T-helper 2 cell (primary cell): ENCODE results near the gene CHST14.
A peak's percentile ranks its signal among the peaks of the same experiment; 100 is the strongest.

Experiments used
- DNase-seq, 5 experiments: peaks; one replicate each; pipeline versions ENCODE4 v3.0.0 to v3.0.0-alpha.2; 2012 to 2022

Gene CHST14

DNA sequence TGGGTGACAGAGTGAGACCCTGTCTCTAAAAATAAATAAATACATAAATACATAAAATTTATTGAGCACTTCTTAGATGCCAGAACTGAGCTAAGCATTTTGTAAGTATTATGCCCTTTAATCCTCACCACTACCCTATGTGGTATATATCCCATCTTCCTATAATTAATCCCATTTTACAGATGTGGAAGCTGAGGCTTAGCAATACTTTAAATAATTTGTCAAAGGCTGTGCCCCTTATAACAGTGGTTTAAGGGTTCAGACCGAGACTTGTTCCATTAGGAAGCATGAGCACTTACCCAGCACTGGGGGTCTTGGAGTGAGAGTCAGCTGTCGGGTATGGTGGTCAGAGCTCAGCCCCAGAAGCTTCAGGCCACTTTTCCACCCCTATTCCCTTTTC lies 7.5 kb upstream of the CHST14 start:
- no peak for DNase-seq

DNA sequence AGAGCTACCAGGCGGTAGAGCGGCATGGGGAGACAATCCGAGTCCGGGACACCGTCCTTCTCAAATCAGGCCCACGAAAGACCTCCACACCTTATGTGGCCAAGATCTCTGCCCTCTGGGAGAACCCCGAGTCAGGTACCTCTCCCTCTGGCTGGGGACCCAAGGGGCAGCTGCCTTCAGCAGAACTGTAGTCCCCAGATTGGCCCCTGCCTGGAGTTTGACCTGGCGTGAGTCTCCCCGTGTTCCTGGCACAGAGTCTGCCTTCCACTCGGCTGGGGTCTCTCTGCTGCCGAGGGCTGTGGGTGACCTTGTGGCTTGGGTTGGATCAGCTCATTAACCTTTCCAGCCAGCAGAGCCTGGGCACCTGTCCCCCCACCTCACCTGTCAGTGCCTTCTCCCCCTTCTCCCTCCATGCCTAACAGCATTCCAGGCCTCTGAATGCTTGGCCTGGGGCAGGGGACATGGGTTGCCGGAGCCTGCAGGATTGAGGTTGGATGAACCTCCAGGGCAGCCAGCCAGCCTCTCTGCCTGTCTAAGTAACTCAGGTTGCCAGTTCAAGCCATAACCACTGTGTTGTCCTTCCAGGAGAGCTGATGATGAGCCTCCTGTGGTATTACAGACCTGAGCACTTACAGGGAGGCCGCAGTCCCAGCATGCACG lies 6.8 kb upstream of the CHST14 start:
- DNase-seq: no peak

DNA sequence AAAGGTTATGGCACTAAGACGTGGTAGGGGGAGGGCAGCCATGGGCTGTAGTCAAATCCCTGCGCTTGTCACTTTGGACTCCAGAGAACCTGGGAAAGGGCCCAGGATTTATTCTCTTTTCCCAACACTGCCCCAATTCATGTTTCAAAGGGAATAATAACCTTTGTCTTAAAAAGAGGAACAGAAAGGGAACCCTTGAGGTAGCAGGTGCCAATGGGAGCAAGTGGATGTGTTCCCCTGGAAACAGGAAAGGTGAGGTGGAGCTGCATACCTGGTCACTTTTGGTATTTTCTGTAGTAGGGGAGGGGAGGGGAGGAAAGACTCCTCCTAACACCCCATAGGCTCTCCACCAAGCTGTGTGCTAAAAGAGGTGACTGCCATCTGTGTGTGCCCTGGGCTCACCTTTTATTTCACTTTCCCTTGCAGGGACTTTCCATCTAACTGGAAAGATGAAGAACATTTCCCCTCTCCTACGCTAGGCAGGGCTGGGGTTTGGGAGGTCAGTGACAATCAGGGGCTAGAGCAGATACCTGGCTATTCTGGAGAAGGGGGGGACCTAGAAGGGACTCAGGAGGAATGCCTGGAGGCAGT lies 6.1 kb upstream of the CHST14 start:
- DNase-seq: no peak

DNA sequence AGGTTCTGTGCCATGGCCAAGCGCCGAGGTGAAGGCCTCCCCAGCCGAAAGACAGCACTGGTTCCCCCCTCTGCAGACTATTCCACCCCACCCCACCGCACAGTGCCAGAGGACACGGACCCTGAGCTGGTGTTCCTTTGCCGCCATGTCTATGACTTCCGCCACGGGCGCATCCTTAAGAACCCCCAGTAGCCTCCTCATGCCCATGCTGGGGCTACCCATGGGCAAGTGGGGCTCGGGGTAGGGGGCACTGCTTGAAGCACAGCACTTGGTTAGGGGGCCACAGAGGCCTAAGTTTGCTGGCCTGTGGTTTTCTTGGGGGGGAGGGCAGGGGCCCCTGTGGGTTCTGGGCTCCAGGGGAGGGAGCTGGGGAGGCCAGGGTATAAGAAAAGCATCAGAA lies 4.8 kb upstream of the CHST14 start:
- no peak for DNase-seq

DNA sequence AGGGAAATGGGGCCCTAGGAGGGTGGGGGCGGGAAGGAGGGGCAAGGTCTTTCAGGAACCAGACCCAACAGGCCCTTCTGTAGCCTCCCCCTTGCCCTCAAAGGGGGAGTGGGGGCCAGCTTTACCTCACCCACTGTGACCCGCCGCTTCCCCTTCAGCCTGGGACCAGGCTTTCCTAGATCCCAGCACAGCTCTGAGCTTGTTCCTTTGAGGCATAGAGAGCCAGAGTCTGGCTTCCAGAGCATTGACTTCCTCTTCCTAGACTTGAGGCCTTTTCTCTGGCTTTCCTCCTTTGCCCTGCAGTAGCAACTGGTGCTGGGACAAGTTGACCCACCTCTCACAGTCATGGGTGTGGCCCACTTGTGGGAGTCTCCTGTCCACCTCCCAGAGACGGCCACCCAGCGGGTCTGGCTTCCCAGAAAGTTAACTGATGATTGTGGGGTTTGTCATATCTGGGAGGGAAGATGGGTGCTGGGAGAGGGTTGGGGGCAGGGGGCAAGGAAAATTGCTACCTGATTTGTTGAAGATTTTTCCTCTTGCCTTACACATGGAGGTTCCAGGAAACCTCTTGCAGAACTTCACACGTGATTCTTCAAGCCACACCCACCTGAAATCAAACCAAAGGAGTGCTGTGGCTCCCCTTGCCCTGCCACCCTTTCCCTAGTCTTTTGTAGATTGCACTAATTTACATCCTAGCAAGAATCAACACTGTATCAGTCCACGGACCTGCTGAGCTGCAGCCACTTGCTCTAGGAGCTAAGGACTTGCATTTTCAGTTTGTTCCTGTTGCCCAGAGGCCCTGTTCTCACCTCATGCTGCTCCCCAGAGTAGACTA lies 4.1 kb upstream of the CHST14 start:
- no peak for DNase-seq

DNA sequence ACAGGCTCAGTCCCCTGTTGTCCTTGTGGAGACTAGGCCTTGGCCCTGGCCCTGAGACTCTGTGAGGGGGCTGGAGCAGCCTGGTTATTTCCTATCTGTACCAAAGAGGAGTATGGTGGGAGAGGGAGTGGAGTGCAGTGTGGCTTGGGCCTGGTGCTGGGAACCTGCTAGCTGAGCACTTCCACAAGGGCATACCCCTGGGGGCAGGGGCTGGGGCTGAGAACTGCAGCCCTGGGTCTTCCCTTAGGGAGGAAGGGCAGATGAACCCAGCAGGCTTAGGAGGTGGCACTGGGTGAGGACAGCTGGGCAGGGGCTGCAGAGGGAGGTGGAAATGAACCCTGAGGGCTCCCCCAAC lies 3.5 kb upstream of the CHST14 start:
- no peak for DNase-seq

DNA sequence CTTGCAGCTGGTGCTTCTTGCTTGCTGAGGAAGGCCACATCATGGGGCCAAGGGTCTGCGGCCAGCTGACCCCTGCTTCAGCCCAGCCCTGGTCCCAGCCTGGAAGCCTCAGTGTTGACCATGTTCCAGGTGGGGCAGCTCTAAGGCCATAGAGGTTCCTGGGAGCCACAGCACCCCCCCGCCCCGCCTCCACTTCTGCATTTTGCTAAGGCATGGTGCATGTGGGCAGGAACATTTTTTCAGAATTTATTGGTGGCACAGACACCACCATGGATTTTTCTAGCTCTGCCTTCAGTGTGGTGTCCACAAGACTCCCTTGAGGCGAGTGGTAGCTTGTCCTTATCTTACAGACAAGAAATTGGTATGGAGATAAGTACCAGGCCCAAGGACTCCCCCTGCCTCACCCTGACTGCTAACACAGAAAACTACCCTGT lies 1.9 kb upstream of the CHST14 start:
- no peak for DNase-seq

DNA sequence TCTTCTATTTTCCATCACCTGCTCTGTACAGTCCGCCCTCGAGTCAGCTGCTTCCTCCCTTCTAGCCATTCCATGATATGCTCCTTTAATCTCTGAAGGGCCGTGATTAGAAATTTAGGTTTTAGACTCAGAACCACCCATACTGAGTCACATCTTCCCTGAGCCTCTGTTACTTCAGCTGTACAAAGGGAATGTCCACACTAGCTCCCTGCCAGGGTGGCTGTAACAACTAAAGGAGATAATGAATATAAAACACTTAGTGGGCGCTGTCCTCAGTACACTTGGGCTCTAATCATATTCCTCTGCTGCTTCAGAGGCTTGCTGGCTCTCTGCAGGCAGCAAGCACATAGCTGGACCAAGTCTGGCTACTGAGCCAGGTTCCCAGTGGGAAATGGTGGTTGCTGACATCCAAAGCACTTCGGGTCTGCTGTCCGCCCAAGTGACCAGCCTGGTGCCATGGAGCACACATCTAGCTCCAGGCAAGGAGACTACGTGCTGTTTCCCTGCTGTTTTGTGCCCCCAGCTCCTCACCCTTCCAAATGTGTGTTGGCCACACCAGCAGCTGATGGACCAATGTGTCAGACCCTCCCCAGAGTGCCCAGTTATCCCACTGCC lies 901 bp upstream of the CHST14 start:
- DNase-seq: no peak

DNA sequence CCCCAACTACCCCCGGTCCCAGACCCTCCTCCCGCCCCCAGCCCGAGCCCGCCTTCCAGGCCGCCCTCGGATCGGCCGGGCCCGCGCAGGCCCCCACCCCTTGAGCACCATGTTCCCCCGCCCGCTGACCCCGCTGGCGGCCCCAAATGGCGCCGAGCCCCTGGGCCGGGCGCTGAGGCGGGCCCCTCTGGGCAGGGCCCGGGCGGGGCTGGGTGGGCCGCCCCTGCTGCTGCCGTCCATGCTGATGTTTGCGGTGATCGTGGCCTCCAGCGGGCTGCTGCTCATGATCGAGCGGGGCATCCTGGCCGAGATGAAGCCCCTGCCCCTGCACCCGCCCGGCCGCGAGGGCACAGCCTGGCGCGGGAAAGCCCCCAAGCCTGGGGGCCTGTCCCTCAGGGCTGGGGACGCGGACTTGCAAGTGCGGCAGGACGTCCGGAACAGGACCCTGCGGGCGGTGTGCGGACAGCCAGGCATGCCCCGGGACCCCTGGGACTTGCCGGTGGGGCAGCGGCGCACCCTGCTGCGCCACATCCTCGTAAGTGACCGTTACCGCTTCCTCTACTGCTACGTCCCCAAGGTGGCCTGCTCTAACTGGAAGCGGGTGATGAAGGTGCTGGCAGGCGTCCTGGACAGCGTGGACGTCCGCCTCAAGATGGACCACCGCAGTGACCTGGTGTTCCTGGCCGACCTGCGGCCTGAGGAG lies 472 bp downstream of the CHST14 start:
- peak in 3 of 5 experiments; percentile 6 to 57 (median 14) for DNase-seq

DNA sequence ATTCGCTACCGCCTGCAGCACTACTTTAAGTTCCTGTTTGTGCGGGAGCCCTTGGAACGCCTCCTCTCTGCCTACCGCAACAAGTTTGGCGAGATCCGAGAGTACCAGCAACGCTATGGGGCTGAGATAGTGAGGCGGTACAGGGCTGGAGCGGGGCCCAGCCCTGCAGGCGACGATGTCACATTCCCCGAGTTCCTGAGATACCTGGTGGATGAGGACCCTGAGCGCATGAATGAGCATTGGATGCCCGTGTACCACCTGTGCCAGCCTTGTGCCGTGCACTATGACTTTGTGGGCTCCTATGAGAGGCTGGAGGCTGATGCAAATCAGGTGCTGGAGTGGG lies 995 bp downstream of the CHST14 start:
- no peak for DNase-seq

DNA sequence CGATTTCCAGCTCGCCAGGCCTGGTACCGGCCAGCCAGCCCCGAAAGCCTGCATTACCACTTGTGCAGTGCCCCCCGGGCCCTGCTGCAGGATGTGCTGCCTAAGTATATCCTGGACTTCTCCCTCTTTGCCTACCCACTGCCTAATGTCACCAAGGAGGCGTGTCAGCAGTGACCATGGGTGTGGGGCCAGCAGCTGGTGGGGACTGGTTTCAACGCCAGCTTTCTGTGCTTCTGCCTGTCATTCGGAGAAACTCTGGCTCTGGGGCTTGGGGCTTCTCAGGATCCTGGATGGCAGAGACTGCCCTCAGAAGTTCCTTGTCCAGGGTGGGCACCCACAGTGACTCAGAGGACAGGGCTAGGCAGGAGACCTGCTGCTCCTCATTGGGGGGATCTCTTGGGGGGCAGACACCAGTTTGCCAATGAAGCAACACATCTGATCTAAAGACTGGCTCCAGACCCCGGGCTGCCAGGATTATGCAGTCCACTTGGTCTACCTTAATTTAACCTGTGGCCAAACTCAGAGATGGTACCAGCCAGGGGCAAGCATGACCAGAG lies 1.5 kb downstream of the CHST14 start:
- no peak for DNase-seq

DNA sequence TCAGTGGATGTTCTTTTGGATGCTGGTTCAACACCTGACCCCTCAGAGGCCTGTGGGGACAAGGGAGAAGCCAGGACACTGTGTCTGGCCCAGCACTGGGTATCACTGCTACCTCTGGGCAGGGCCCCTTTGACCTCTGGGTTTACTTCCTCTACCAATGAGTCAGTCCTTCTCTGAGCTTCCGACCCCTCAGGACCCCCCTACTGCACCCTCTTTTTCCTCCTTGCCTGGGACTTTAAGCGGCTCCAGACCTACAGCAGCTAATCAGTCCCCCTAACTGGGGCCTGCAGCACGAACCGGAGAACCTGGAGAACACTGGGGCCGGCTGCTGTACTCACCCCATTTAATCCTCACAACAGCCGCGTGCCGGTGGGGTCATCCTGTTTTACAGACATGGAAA lies 3.8 kb downstream of the CHST14 start:
- DNase-seq: no peak

DNA sequence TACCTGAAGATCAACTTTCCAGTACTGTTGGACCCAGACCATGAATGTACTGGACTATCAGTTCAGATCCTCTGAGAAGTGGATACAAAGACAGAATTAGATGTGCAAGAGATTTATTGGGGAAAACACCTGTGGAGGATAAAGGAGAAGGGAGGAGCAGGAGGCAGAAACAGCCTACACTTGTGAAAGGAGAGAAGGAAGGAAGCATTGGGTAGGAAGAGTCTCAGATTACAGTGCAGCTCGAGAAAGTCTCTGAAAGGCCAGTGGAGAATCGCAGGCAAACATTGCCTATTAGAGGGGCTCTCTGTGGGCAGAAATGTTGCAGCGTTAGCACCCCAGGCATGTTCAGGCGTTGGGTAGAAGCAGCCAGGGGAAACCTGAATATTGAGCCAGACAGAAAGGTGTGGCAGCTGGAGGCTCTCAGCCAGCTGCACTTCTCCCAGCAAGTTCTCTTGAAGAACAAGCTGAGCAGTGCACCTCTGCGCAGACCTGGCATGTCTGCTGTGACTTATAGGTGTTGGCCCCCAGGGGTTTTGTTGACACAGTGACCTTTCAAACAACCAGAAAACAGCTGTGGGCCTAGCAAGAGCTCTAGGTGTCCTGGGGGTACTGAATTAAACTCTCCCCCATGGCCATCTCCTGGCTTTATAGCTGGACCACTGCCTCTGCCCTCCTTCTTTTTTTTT lies 7.0 kb downstream of the CHST14 start:
- no peak for DNase-seq

DNA sequence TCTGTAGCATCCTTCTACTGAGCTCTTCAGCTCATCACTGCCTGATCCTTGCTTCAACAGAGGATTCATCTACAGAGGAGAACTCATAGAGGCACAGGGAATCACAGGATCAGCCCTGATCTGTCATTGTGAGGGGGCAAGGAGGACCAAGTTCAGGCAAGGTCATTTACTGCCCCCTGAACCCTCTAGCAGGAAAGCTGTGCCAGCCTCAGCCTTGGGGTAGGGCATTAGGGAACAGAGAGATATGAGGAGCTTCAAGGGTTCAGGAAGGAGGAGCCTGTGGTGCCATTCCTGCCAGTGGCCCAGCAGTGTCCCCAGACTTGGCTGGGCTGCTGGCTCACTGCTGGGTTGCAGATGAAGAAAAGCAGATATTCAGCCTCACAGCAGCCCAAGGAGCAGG lies 8.2 kb downstream of the CHST14 start:
- DNase-seq: no peak

DNA sequence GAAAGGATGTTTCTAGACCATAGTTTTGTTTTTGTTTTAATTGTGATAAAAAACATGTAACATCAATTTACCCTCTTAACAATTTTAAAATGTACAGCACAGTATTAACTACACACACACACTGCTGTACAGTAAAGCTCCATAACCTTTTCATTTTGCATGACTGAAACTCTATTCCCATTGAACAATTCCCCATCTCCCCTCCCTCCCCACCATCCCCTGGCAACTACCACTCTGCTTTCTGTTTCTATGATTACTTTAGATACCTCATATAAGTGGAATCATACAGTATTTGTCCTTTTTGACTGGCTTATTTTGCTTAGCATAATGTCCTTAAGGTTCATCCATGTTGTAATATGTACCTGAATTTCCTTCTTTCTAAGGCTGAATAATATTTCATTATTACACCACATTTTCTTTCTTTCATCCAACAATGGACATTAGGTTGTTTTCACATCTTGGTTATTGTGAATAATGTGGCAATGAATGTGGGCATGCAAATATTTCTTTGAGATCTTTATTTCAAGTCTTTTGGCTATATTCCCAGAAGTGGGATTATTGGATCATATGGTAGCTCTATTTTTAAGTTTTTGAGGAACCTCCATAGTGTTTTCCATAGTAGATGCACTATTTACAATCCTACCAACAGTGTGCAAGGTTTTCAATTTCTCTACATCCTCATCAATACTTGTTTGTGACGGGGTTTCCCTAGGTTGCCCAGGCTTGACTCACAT lies 10.7 kb downstream of the CHST14 start:
- DNase-seq: no peak

DNA sequence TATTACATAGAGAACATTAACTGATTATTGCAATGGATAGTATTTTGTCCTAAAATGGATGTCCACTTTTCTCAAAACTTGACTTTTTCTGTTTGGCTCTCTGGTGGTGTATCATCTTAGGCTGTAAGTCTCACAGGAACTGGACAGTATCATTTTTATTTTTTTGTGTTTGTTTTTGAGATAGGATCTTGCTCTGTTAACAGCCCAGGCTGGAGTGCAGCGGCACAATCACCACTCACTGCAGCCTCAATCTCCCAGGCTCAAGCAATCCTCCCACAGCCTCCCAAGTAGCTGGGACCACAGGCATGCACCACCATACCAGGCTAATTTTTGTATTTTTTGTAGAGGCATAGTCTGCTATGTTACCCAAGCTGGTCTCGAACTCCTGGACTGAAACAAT lies 13.1 kb downstream of the CHST14 start:
- DNase-seq: no peak

DNA sequence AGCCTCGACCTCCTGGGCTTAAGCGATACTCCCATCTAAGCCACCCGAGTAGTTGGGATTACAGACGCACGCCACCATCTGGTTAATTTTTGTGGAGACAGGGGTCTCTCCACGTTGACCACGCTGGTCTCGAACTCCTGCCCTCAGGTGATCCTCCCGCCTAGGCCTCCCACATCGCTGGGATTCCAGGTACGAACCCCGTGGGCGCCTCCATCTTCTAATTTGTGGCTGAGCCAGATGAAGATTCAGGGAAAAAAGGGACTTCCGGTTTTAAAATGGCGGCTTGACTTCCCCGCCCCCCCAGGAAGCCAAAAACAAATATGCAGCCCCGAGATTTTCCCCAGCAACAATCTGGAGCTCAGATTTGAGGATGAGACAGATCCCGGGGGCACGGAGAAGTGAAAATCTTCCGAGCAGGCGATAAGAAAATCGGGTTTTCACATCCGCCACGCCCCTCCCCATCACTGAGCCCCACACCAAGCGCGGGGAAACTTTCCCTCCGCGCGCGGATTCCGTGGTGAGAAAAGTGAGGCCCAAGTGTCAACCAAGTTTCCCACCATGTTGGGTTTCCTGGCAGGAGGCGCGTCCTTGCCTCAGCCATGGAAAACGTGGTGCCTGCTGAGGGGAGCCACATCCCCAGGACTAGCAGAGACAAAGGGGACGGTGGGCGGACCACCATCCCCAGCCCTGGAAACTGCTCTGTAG lies 15.4 kb downstream of the CHST14 start:
- no peak for DNase-seq

DNA sequence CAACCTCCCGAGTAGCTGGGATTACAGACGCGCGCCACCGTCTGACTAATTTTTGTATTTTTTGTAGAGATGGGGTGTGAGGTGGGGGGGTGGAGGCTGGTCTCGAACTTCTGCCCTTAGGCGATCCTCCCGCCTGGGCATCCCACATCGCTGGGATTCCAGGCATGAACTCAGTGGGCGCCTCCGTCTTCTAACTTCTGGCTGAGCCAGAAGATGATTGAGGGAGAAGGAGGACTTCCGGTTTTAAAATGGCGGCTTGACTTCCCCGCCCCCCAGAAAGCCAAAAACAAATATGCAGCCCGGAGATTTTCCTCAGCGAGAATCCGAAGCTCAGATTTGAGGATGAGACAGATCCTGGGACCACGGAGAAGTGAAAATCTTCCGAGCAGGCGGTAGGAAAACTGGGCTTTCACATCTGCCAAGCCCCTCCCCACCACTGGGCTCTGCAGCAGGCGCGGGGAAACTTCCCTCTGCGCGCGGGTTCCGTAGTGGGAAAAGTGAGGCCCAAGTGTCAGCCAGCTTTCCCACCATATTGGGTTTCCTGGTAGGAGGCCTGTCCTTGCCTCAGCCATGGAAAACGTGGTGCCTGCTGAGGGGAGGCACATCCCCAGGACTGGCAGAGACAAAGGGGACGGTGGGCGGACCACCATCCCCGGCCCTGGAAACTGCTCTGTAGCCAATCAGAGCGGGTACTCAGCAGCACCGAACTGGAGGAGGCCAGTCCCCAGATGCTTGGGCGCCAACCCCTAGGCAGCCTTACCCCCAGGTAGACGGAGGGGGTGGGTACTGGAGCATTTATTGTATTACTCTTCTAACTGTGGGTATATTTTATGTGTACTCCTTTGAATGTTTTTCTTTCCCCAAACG lies 17.3 kb downstream of the CHST14 start:
- DNase-seq: no peak

DNA sequence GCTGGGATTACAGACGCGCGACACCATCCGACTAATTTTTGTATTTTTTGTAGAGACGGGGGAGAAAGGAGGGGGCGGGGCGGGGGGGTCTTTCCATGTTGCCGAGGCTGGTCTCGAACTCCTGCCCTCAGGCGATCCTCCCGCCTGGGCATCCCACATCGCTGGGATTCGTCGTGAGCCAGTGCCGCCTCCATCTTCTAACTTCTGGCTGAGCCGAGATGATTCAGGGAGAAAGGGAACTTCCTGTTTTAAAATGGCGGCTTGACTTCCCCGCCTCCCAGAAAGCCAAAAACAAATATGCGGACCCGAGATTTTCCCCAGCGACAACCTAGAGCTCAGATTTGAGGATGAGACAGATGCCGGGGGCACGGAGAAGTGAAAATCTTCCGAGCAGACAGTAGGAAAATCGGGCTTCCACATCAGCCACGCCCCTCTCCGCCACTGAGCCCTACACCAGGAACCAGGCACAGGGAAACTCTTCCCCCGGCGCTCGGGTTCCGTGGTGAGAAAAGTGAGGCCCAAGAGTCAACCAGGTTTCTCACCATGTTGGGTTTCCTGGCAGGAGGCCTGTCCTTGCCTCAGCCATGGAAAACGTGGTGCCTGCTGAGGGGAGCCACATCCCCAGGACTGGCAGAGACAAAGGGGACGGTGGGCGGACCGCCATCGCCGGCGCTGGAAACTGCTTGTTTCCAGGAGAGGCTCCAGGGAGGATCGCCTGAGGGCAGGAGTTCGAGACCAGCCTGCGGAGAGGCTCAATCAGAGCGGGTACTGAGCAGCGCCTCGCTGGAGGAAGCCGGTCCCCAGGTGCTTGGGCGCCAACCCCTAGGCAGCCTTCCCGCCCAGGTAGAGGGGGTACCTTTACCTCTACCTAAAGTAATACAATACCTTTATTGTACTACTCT lies 18.7 kb downstream of the CHST14 start:
- no peak for DNase-seq
